SK-N-SH (cell line): ENCODE results near the gene RIMS1. TPM values are rescaled to one million over a fixed set of nuclear protein-coding genes. Genes with fewer than 3 reads are reported as not detected.

Experiments used
- CTCF ChIA-PET: fragments of 300-600, 350-600 bp; formaldehyde crosslinking; extraction: SDS; loops from one replicate; lab custom pipeline; 2021; lab: Yijun Ruan, JAX
- POLR2A ChIA-PET: fragments of 350-600 bp; sonication (Branson Sonifier 250); formaldehyde crosslinking; extraction: SDS; loops from one replicate; lab custom pipeline; 2020; ENCODE audit warnings: antibody characterized with exemption, inconsistent platforms; lab: Yijun Ruan, JAX
- DNase-seq: peaks from one replicate; pipeline ENCODE4 v3.0.0; 2012
- H2AFZ ChIP-seq: fragments of 200-600 bp; sonication (generic); 2 replicates; pipeline ENCODE4 v1.8.1; 2016; ENCODE audit warnings: antibody characterized with exemption, mild to moderate bottlenecking, low read depth
- H3F3A ChIP-seq: fragments of 200-600 bp; sonication (generic); replicated peaks from 2 replicates; pipeline ENCODE3; 2016; ENCODE audit warnings: antibody characterized with exemption, mild to moderate bottlenecking; ENCODE audit not compliant: insufficient read depth
- H3K27ac ChIP-seq, 2 experiments: fragments of 200-500 bp in 1 of 2; fragments of 200-600 bp in 1 of 2; sonication (Bioruptor generic) in 1 of 2; sonication (generic), shearing (Covaris generic) in 1 of 2; 2 replicates each; pipeline versions ENCODE4 v1.5.1 to v1.6.1; 2014 to 2016; ENCODE audit warnings: low read depth in 2 of 2, inconsistent platforms in 1 of 2, low read length in 1 of 2, mild to moderate bottlenecking in 1 of 2, mixed read lengths in 1 of 2
- H3K27me3 ChIP-seq: fragments of 200-600 bp; sonication (generic), shearing (Covaris generic); 2 replicates; pipeline ENCODE4 v1.6.1; 2016; ENCODE audit warnings: mixed run types; ENCODE audit not compliant: insufficient read depth
- H3K36me3 ChIP-seq, 2 experiments: fragments of 200-500 bp in 1 of 2; fragments of 200-600 bp in 1 of 2; sonication (Bioruptor generic) in 1 of 2; sonication (generic) in 1 of 2; replicated peaks in 1 of 2; 2 replicates each; pipeline versions ENCODE3 to v1.5.1; 2014 to 2016; ENCODE audit warnings: low read length in 1 of 2, mild to moderate bottlenecking in 1 of 2; ENCODE audit not compliant: insufficient read depth in 2 of 2, control insufficient read depth in 1 of 2
- H3K4me1 ChIP-seq, 2 experiments: fragments of 200-500 bp in 1 of 2; fragments of 200-600 bp in 1 of 2; sonication (Bioruptor generic) in 1 of 2; sonication (generic), shearing (Covaris generic) in 1 of 2; 2 replicates each; pipeline versions ENCODE4 v1.5.1 to v1.6.1; 2014 to 2016; ENCODE audit warnings: low read depth in 1 of 2, low read length in 1 of 2, mixed run types in 1 of 2; ENCODE audit not compliant: insufficient read depth in 2 of 2, control insufficient read depth in 1 of 2
- H3K4me2 ChIP-seq: fragments of 200-600 bp; sonication (generic), shearing (Covaris generic); 2 replicates; pipeline ENCODE4 v1.6.1; 2017; ENCODE audit warnings: mixed run types
- H3K4me3 ChIP-seq, 2 experiments: fragments of 200-500 bp in 1 of 2; fragments of 200-600 bp in 1 of 2; sonication (Bioruptor generic) in 1 of 2; sonication (generic), shearing (Covaris generic) in 1 of 2; 2 replicates each; pipeline versions ENCODE4 v1.5.1 to v1.8.1; 2014 to 2016; ENCODE audit warnings: low read depth in 2 of 2, inconsistent platforms in 1 of 2, low read length in 1 of 2, mild to moderate bottlenecking in 1 of 2, mixed read lengths in 1 of 2, moderate library complexity in 1 of 2
- H3K79me2 ChIP-seq: fragments of 200-600 bp; sonication (generic); 2 replicates; pipeline ENCODE4 v1.8.1; 2017; ENCODE audit warnings: mild to moderate bottlenecking; ENCODE audit not compliant: insufficient read depth
- H3K9ac ChIP-seq: fragments of 200-600 bp; sonication (generic); 2 replicates; pipeline ENCODE4 v1.6.1; 2017; ENCODE audit warnings: mixed run types
- H3K9me2 ChIP-seq: fragments of 200-600 bp; sonication (generic); 2 replicates; pipeline ENCODE4 v1.6.1; 2017; ENCODE audit warnings: mixed run types
- H3K9me3 ChIP-seq: fragments of 200-600 bp; sonication (generic); 2 replicates; pipeline ENCODE4 v1.6.1; 2017; ENCODE audit warnings: mixed run types, mild to moderate bottlenecking, moderate library complexity
- H4K20me1 ChIP-seq: fragments of 200-600 bp; sonication (generic); 2 replicates; pipeline ENCODE4 v1.6.1; 2017; ENCODE audit warnings: mild to moderate bottlenecking, mixed run types; ENCODE audit not compliant: insufficient read depth
- CHD2 ChIP-seq: fragments of 150-350 bp; IDR thresholded peaks from 2 replicates; pipeline ENCODE4 v1.6.1; 2018; ENCODE audit warnings: low read length; ENCODE audit not compliant: partially characterized antibody
- ELF1 ChIP-seq: IDR thresholded peaks from 2 replicates; pipeline ENCODE4 v1.4.0; 2012
- EZH2phosphoT487 ChIP-seq: fragments of 200-600 bp; sonication (generic); IDR thresholded peaks from 2 replicates; pipeline ENCODE4 v1.6.1; 2017; ENCODE audit warnings: low read depth, mixed run types, mild to moderate bottlenecking, antibody characterized with exemption, moderate library complexity, borderline replicate concordance
- FOXJ3 ChIP-seq: sonication (generic); formaldehyde crosslinking; IDR thresholded peaks from 2 replicates; pipeline ENCODE4 v1.5.1; 2020; ENCODE audit warnings: mild to moderate bottlenecking, missing genetic modification reagents
- FOXM1 ChIP-seq: IDR thresholded peaks from 2 replicates; pipeline ENCODE4 v1.4.0; 2012; ENCODE audit warnings: low read depth, mild to moderate bottlenecking
- GATA2 ChIP-seq: sonication (generic); formaldehyde crosslinking; IDR thresholded peaks from 2 replicates; pipeline ENCODE4 v1.5.0; 2020; ENCODE audit warnings: mild to moderate bottlenecking, missing genetic modification reagents
- JUND ChIP-seq: IDR thresholded peaks from 2 replicates; pipeline ENCODE4 v1.4.0; 2012
- MEF2A ChIP-seq: IDR thresholded peaks from 2 replicates; pipeline ENCODE4 v1.4.0; 2012; ENCODE audit warnings: low read depth, borderline replicate concordance
- MXI1 ChIP-seq: IDR thresholded peaks from 2 replicates; pipeline ENCODE4 v1.6.1; 2012; ENCODE audit warnings: mild to moderate bottlenecking, low read depth, low read length, improper control_type of control experiment
- POLR2AphosphoS5 ChIP-seq: IDR thresholded peaks from 2 replicates; pipeline ENCODE4 v1.6.1; 2012; ENCODE audit warnings: low read depth, low read length
- RAD21 ChIP-seq: IDR thresholded peaks from 2 replicates; pipeline ENCODE4 v1.6.1; 2012; ENCODE audit warnings: mild to moderate bottlenecking, low read length
- RCOR1 ChIP-seq: fragments of 150-350 bp; IDR thresholded peaks from 2 replicates; pipeline ENCODE4 v1.6.1; 2017; ENCODE audit warnings: antibody characterized with exemption, low read length
- RFX5 ChIP-seq: IDR thresholded peaks from 2 replicates; pipeline ENCODE4 v1.6.1; 2012; ENCODE audit warnings: mild to moderate bottlenecking, improper control_type of control experiment, low read length
- RXRA ChIP-seq: IDR thresholded peaks from 2 replicates; pipeline ENCODE4 v1.4.0; 2012; ENCODE audit warnings: low read depth, mild to moderate bottlenecking, borderline replicate concordance
- SIN3A ChIP-seq: IDR thresholded peaks from 2 replicates; pipeline ENCODE4 v1.6.1; 2012; ENCODE audit warnings: low read depth, mild to moderate bottlenecking, low read length, moderate library complexity, borderline replicate concordance
- TCF12 ChIP-seq: IDR thresholded peaks from 2 replicates; pipeline ENCODE4 v1.4.0; 2012
- TEAD4 ChIP-seq: IDR thresholded peaks from 2 replicates; pipeline ENCODE4 v1.4.0; 2012; ENCODE audit warnings: mild to moderate bottlenecking, borderline replicate concordance; ENCODE audit not compliant: insufficient read depth
- YY1 ChIP-seq: IDR thresholded peaks from 2 replicates; pipeline ENCODE4 v1.4.0; 2012; ENCODE audit warnings: low read depth, mild to moderate bottlenecking
- WGBS: methylation state at CpG from one replicate; pipeline ENCODE4 v1.1.6; 2017; ENCODE audit warnings: low lambda C conversion rate; 5-methylcytosine and 5-hydroxymethylcytosine counted together
- polyA plus RNA-seq, 3 experiments: library from polyadenylated mRNA; depleted of rRNA; stranded (reverse); fragments of >200 nt; gene quantifications; 2 replicates each; pipeline ENCODE4 v1.2.3, GENCODE V29; 2012
- TF ChIP-seq, protein P1 (sequence below): fragments of 200-600 bp; sonication (generic); IDR thresholded peaks from 2 replicates; pipeline ENCODE4 v1.6.1; 2017; ENCODE audit warnings: antibody characterized with exemption, mild to moderate bottlenecking, moderate library complexity
- TF ChIP-seq, protein P2 (sequence below): IDR thresholded peaks from 2 replicates; pipeline ENCODE4 v1.4.0; 2012; ENCODE audit warnings: low read depth, borderline replicate concordance
- TF ChIP-seq, protein P3 (sequence below): IDR thresholded peaks from 2 replicates; pipeline ENCODE4 v1.4.0; 2012; ENCODE audit warnings: low read depth, borderline replicate concordance

Gene RIMS1
- polyA plus RNA-seq, 1 of the 3 experiments (the other 2 are of a cell fraction), result 0.20 TPM

DNA sequence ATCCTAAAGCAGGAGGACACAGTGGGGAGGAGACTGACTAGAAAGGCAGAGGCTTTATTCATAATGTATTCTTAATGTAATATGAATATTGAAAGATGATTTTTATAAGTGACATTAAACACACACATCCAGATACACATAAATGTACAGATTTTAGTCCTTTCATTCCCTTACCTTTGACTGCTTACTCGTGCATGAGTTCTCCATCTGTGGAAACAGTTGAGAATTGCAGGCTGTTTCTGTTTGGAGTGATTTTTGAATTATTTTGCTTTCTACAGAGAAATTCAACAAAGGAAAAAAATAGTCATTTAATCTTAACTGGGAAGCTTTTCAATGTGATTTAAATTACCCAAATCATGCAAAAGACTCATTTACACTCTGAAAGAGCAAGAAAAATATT is 136.5 kb downstream of the RIMS1 start:
- Histone ChIP-seq H3K27ac (no peak overlapping the region), H4K20me1 (no peaks in the 10 kb centered on the region), H3K9ac (no peak overlapping the region), H3F3A (no peaks in the 10 kb centered on the region), H3K79me2 (no peaks in the 10 kb centered on the region), H3K4me3 (no peak overlapping the region), H2AFZ (no peak overlapping the region), H3K4me2 (no peak overlapping the region), H3K9me2 (no peaks in the 10 kb centered on the region), H3K4me1 (no peaks in the 10 kb centered on the region), H3K36me3 (no peaks in the 10 kb centered on the region), H3K9me3 (no peaks in the 10 kb centered on the region), H3K27me3 (no peaks in the 10 kb centered on the region)
- no peak for TF ChIP-seq MXI1
- TF ChIP-seq ELF1, result no peak
- CTCF ChIA-PET, result no interaction called here
- POLR2A ChIA-PET, result no interaction called here
- no peak for DNase-seq
- WGBS, result 0% methylated on average over 1 of the region's 1 CpG

DNA sequence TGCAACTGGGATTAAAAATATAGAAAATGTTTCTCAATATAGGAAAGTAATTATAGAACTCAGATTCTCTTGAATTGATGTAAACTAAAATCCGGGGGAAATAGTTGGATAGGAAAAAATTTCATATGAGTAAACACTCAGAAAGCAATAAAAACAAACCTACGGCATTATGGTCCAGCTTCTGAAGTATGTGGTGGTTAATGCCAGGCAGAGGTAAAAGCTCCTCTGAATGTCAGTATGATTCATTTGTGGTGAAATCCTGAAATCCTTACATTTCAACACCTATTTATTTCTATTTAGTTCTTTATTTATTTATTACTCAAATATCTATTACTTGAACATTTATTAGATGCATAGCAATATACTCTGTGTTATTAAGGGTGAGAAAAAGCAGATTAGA is 145.1 kb downstream of the RIMS1 start:
- Histone ChIP-seq H3K9ac (no peak overlapping the region), H2AFZ (no peak overlapping the region), H3F3A (no peaks in the 10 kb centered on the region), H3K9me3 (no peaks in the 10 kb centered on the region), H3K9me2 (no peaks in the 10 kb centered on the region), H3K27ac (no peak overlapping the region), H4K20me1 (no peaks in the 10 kb centered on the region), H3K36me3 (no peaks in the 10 kb centered on the region), H3K79me2 (no peaks in the 10 kb centered on the region), H3K27me3 (no peaks in the 10 kb centered on the region), H3K4me1 (no peaks in the 10 kb centered on the region), H3K4me3 (no peak overlapping the region), H3K4me2 (no peak overlapping the region)
- no peak for DNase-seq
- ChIA-PET POLR2A (no interaction called here), CTCF (no interaction called here)
- TF ChIP-seq RAD21, result no peak
- TF ChIP-seq ELF1, result no peak
- TF ChIP-seq, protein P1, sequence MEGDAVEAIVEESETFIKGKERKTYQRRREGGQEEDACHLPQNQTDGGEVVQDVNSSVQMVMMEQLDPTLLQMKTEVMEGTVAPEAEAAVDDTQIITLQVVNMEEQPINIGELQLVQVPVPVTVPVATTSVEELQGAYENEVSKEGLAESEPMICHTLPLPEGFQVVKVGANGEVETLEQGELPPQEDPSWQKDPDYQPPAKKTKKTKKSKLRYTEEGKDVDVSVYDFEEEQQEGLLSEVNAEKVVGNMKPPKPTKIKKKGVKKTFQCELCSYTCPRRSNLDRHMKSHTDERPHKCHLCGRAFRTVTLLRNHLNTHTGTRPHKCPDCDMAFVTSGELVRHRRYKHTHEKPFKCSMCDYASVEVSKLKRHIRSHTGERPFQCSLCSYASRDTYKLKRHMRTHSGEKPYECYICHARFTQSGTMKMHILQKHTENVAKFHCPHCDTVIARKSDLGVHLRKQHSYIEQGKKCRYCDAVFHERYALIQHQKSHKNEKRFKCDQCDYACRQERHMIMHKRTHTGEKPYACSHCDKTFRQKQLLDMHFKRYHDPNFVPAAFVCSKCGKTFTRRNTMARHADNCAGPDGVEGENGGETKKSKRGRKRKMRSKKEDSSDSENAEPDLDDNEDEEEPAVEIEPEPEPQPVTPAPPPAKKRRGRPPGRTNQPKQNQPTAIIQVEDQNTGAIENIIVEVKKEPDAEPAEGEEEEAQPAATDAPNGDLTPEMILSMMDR, result no peak
- no peak for TF ChIP-seq MXI1
- TF ChIP-seq FOXM1, result no peak
- no peak for TF ChIP-seq JUND
- TF ChIP-seq RXRA, result no peak
- TF ChIP-seq FOXJ3 (CRISPR knock-in tag), result no peak
- no peak for TF ChIP-seq TEAD4
- TF ChIP-seq MEF2A, result no peak
- 35% methylated on average over 2 of the region's 2 CpGs for WGBS

DNA sequence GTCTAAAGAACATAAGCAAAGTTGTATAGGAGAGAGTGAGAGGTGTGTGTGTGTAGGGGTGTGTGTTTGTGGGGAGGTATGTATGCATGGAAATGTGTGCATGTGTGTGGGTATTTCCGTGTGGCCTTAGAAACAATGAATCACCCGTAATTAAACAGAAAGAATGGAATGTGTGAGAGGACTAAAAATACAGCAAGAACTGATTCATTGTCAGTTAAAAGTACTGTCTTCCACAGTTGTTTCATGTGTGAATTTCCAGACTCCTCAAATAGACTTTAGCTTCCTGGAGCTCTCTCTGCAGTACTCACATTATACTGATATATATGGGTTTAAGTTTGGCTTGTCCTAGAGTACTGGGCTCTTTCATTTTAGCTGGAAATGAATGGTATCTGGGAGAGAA is 145.7 kb downstream of the RIMS1 start:
- Histone ChIP-seq H3K4me1 (no peaks in the 10 kb centered on the region), H3K36me3 (no peaks in the 10 kb centered on the region), H3K9me3 (no peaks in the 10 kb centered on the region), H3K27ac (no peak overlapping the region), H2AFZ (no peak overlapping the region), H3K4me3 (no peak overlapping the region), H3K9me2 (no peaks in the 10 kb centered on the region), H3K27me3 (no peaks in the 10 kb centered on the region), H3K9ac (no peak overlapping the region), H3K4me2 (no peak overlapping the region), H3F3A (no peaks in the 10 kb centered on the region), H4K20me1 (no peaks in the 10 kb centered on the region), H3K79me2 (no peaks in the 10 kb centered on the region)
- CTCF ChIA-PET, result no interaction called here
- WGBS, result 32% methylated on average over 2 of the region's 2 CpGs
- no peak for DNase-seq
- POLR2A ChIA-PET, result no interaction called here
- TF ChIP-seq RAD21 (no peak), TCF12 (no peak), POLR2AphosphoS5 (no peak), FOXJ3 (CRISPR knock-in tag) (no peak), EZH2phosphoT487 (no peak), RCOR1 (no peak), RFX5 (no peak), GATA2 (no peak), FOXM1 (no peak), YY1 (no peak), CHD2 (no peak), SIN3A (no peak)
- TF ChIP-seq, protein P2, sequence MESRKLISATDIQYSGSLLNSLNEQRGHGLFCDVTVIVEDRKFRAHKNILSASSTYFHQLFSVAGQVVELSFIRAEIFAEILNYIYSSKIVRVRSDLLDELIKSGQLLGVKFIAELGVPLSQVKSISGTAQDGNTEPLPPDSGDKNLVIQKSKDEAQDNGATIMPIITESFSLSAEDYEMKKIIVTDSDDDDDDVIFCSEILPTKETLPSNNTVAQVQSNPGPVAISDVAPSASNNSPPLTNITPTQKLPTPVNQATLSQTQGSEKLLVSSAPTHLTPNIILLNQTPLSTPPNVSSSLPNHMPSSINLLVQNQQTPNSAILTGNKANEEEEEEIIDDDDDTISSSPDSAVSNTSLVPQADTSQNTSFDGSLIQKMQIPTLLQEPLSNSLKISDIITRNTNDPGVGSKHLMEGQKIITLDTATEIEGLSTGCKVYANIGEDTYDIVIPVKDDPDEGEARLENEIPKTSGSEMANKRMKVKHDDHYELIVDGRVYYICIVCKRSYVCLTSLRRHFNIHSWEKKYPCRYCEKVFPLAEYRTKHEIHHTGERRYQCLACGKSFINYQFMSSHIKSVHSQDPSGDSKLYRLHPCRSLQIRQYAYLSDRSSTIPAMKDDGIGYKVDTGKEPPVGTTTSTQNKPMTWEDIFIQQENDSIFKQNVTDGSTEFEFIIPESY, result no peak
- TF ChIP-seq, protein P3, sequence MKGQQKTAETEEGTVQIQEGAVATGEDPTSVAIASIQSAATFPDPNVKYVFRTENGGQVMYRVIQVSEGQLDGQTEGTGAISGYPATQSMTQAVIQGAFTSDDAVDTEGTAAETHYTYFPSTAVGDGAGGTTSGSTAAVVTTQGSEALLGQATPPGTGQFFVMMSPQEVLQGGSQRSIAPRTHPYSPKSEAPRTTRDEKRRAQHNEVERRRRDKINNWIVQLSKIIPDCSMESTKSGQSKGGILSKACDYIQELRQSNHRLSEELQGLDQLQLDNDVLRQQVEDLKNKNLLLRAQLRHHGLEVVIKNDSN, result no peak
